Right renal cortex interstitium (tissue), 3 donors: ENCODE data around the gene THSD8. TPM values are rescaled to one million over a fixed set of nuclear protein-coding genes. Genes with fewer than 3 reads are reported as not detected.

Experiments used
- DNase-seq, 3 donors: peaks; one replicate each; pipeline ENCODE4 v3.0.0-alpha.2; 2013; ENCODE audit warnings: low read depth in 3 of 3, low spot score in 2 of 3
- polyA plus RNA-seq, 3 donors: library from polyadenylated mRNA; unstranded; fragments of 120-200 nt; gene quantifications; one replicate each; pipeline ENCODE4 v1.2.1, GENCODE V29; 2013; ENCODE audit not compliant: insufficient read length in 3 of 3

The THSD8 gene
- polyA plus RNA-seq, 3 donors = 1.7 to 7.5 (median 5.9) TPM

DNA sequence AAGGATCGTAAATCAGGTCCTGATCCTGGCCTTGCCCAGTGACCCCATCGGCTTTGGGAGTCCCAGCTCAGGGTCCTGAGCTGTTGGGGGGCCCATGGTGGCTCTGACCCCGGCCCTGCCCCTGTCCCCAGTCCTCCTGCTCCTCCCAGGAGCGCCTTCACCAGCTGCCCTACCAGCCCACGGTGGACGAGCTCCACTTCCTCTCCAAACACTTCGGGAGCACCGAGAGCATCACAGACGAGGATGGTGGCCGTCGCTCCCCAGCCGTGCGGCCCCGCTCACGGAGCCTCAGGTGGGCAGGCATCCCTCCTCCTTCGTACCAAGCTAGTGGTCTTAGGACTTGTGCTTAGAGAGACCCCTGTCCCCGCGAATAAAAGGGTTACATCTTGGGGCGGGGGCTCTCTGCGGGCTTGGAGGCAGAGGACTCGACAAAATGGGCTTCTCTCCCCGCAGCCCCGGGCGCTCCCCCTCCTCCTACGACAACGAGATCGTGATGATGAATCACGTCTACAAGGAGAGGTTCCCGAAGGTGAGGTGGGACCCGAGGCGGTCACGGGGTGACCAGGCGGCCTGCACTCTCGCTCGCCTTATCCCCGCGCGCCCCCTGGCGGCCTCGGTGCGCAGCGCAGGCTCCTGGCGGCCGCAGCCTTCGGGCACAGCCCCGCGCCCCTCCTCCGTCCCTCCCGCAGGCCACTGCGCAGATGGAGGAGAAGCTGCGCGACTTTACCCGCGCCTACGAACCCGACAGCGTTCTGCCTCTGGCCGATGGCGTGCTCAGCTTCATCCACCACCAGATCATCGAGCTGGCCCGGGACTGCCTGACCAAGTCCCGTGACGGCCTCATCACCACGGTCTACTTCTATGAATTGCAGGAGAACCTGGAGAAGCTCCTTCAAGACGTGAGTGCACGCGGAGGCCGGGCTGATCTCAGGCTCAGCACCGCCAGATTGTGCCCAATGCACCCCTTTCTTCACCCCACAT, 45.6 kb downstream of the THSD8 start:
- DNase-seq = no peak

Other genes with a start within 250 kb of the THSD8 start
- gene ZNF490, start 191.3 kb upstream of the THSD8 start, polyA plus RNA-seq = 1 to 10 TPM; 3.3 to 5.3 (median 4.7) TPM
- 10 to 100 TPM; 21.3 to 25.4 (median 23.2) TPM for gene ZNF791, start 191.1 kb upstream of the THSD8 start, polyA plus RNA-seq
- gene MAN2B1, start 135.3 kb upstream of the THSD8 start, polyA plus RNA-seq = 10 to 100 TPM; 23.6 to 26.0 (median 24.1) TPM
- gene WDR83, start 135.3 kb upstream of the THSD8 start, polyA plus RNA-seq = 10 to 100 TPM; 11.9 to 14.5 (median 13.7) TPM
- 10 to 100 TPM; 72.8 to 76.2 (median 72.9) TPM for gene DHPS, start 120.2 kb upstream of the THSD8 start, polyA plus RNA-seq
- gene GNG14, start 114.1 kb upstream of the THSD8 start, polyA plus RNA-seq = not detected
- 10 to 100 TPM; 12.0 to 14.3 (median 12.6) TPM for gene FBXW9, start 105.4 kb upstream of the THSD8 start, polyA plus RNA-seq
- 10 to 100 TPM; 62.2 to 66.0 (median 62.9) TPM for gene TNPO2, start 78.1 kb upstream of the THSD8 start, polyA plus RNA-seq
- 100 to 1,000 TPM; 125 to 160 (median 151) TPM for gene TRIR, start 67.4 kb upstream of the THSD8 start, polyA plus RNA-seq
- gene GET3, start 64.6 kb upstream of the THSD8 start, polyA plus RNA-seq = 10 to 100 TPM; 83.8 to 97.1 (median 89.2) TPM
- under 1 TPM in 2 of 3 donors, not detected in 1; 0.07 to 0.08 TPM for gene BEST2, start 50.3 kb upstream of the THSD8 start, polyA plus RNA-seq
- gene HOOK2, start 26.5 kb upstream of the THSD8 start, polyA plus RNA-seq = 10 to 100 TPM; 34.5 to 47.7 (median 42.4) TPM
- 10 to 100 TPM; 21.4 to 47.8 (median 32.9) TPM for gene JUNB, start 10.6 kb upstream of the THSD8 start, polyA plus RNA-seq
- 100 to 1,000 TPM; 286 to 323 (median 296) TPM for gene PRDX2, start 269 bp upstream of the THSD8 start, polyA plus RNA-seq
- gene RNASEH2A, start 4.5 kb downstream of the THSD8 start, polyA plus RNA-seq = 10 to 100 TPM; 31.6 to 35.6 (median 34.9) TPM
- gene RTBDN, start 32.5 kb downstream of the THSD8 start, polyA plus RNA-seq = not detected
- gene MAST1, start 36.4 kb downstream of the THSD8 start, polyA plus RNA-seq = under 1 TPM; 0.80 to 0.99 (median 0.89) TPM
- 10 to 100 TPM; 10.1 to 15.0 (median 11.6) TPM for gene DNASE2, start 79.4 kb downstream of the THSD8 start, polyA plus RNA-seq
- under 1 TPM; 0.39 to 0.44 (median 0.40) TPM for gene KLF1, start 85.1 kb downstream of the THSD8 start, polyA plus RNA-seq
- 10 to 100 TPM; 24.0 to 30.4 (median 27.6) TPM for gene GCDH, start 89.1 kb downstream of the THSD8 start, polyA plus RNA-seq
- 1 to 10 TPM; 1.7 to 3.6 (median 2.7) TPM for gene SYCE2, start 117.2 kb downstream of the THSD8 start, polyA plus RNA-seq
- 10 to 100 TPM; 42.7 to 49.7 (median 42.7) TPM for gene FARSA, start 131.6 kb downstream of the THSD8 start, polyA plus RNA-seq
- 1,000 to 10,000 TPM in 1 of 3 donors, 100 to 1,000 TPM in 2; 833 to 1,059 (median 960) TPM for gene CALR, start 136.5 kb downstream of the THSD8 start, polyA plus RNA-seq
- gene RAD23A, start 143.8 kb downstream of the THSD8 start, polyA plus RNA-seq = 10 to 100 TPM; 59.3 to 69.3 (median 61.7) TPM
- gene GADD45GIP1, start 155.2 kb downstream of the THSD8 start, polyA plus RNA-seq = 10 to 100 TPM; 28.0 to 33.3 (median 30.6) TPM
- gene DAND5, start 167.5 kb downstream of the THSD8 start, polyA plus RNA-seq = under 1 TPM in 2 of 3 donors, not detected in 1; 0.11 to 0.15 TPM
- gene NFIX, start 193.4 kb downstream of the THSD8 start, polyA plus RNA-seq = 10 to 100 TPM; 13.3 to 15.0 (median 14.2) TPM